ENCODE results near the gene PCYT1A. TPM values are rescaled to one million over a fixed set of nuclear protein-coding genes. Genes with fewer than 3 reads are reported as not detected.
"Not testable (repeated sequence)": the region's sequence is repeated elsewhere in the genome, so short reads cannot be mapped to it uniquely, and the experiment has no call there.

The PCYT1A gene
- polyA plus RNA-seq, 1 donor (not counting 4 experiments of a cell fraction or from before 2014, with no cell fraction given) = 108 TPM

- Histone ChIP-seq H3K27ac (ENCODE audit: control insufficient read depth, insufficient read depth, low read length) (no peak within 1 kb of the TSS), H3K36me3 (ENCODE audit: control insufficient read depth in 2 of 2, extremely low read depth in 1 of 2, insufficient read depth in 2 of 2, low read length in 2 of 2) (no peaks in the 10 kb centered on the region), H3K9me1 (ENCODE audit: control insufficient read depth, extremely low read depth, insufficient read depth, low read length) (no peaks in the 10 kb centered on the region), H3K9ac (ENCODE audit: control insufficient read depth, extremely low read depth, insufficient read depth, low read length) (no peak within 1 kb of the TSS), H2AFZ (ENCODE audit: control insufficient read depth, low read length) (no peak within 1 kb of the TSS), H3K9me3 (ENCODE audit: control insufficient read depth, low read depth, low read length) (no peaks in the 10 kb centered on the region), H3K79me2 (ENCODE audit: control insufficient read depth, insufficient read depth, low read length) (no peaks in the 10 kb centered on the region), H3K4me3 (ENCODE audit: control insufficient read depth in 2 of 3, extremely low read depth in 1 of 3, insufficient read depth in 2 of 3, low read depth in 1 of 3, low read length in 3 of 3) (no peak within 1 kb of the TSS), H3K4me1 (ENCODE audit: control insufficient read depth, extremely low read depth, insufficient read depth, low read length) (no peaks in the 10 kb centered on the region), H4K20me1 (ENCODE audit: control insufficient read depth, extremely low read depth, insufficient read depth, low read length) (no peaks in the 10 kb centered on the region), H3K27me3 (ENCODE audit: control insufficient read depth, extremely low read depth, insufficient read depth, low read length) (peaks cover 14% of the 10 kb centered on the region), H3K4me2 (ENCODE audit: control insufficient read depth, extremely low read depth, insufficient read depth, low read depth, low read length) (no peak within 1 kb of the TSS)
- FAIRE-seq (no peak), DNase-seq (ENCODE audit: low read depth, low spot score) (no peak)
- TF ChIP-seq EZH2 (IDR thresholded peaks at IDR 0.05; ENCODE audit: low read length) (no peak), CTCF (optimal IDR thresholded peaks at IDR 0.05 in 1 of 3, IDR thresholded peaks at IDR 0.05 in 1 of 3, conservative IDR thresholded peaks at IDR 0.05 in 1 of 3; ENCODE audit: extremely low read depth in 1 of 3, insufficient read depth in 2 of 3, low read length in 3 of 3) (no peak)
- dilution Hi-C loops (cut with MboI; ENCODE audit: extremely low pct_ligation_motif_present, low sequenced_read_pairs) = no loop called here
Measured at GRCh38 chr3:196210673-196211556, 76.6 kb downstream of the PCYT1A start, which contains the start of gene ZDHHC19. Gene ZDHHC19, minus strand, starts transcription at chr3:196211400. Its CDS starts 85 bp downstream, at chr3:196211315.

GRCh38 chr3:196209944-196210672 lies 77.4 kb downstream of the PCYT1A start:
- H4K20me1 ChIP-seq (ENCODE audit: control insufficient read depth, extremely low read depth, insufficient read depth, low read length); H3K4me3 ChIP-seq (ENCODE audit: control insufficient read depth in 2 of 3, extremely low read depth in 1 of 3, insufficient read depth in 2 of 3, low read depth in 1 of 3, low read length in 3 of 3); H3K9ac ChIP-seq (ENCODE audit: control insufficient read depth, extremely low read depth, insufficient read depth, low read length); H3K9me3 ChIP-seq (ENCODE audit: control insufficient read depth, low read depth, low read length); DNase-seq (ENCODE audit: low read depth, low spot score); H3K79me2 ChIP-seq (ENCODE audit: control insufficient read depth, insufficient read depth, low read length); H3K4me2 ChIP-seq (ENCODE audit: control insufficient read depth, extremely low read depth, insufficient read depth, low read depth, low read length); FAIRE-seq; H3K36me3 ChIP-seq (ENCODE audit: control insufficient read depth in 2 of 2, extremely low read depth in 1 of 2, insufficient read depth in 2 of 2, low read length in 2 of 2); H3K4me1 ChIP-seq (ENCODE audit: control insufficient read depth, extremely low read depth, insufficient read depth, low read length); H3K9me1 ChIP-seq (ENCODE audit: control insufficient read depth, extremely low read depth, insufficient read depth, low read length); dilution Hi-C loops (cut with MboI; ENCODE audit: extremely low pct_ligation_motif_present, low sequenced_read_pairs); H3K27ac ChIP-seq (ENCODE audit: control insufficient read depth, insufficient read depth, low read length); H2AFZ ChIP-seq (ENCODE audit: control insufficient read depth, low read length): not testable (repeated sequence)
- H3K27me3 ChIP-seq (ENCODE audit: control insufficient read depth, extremely low read depth, insufficient read depth, low read length) = peaks cover 11% of the 10 kb centered on the region

Data from keratinocyte (primary cell).